ENCODE results near the gene SHBG. TPM values are rescaled to one million over a fixed set of nuclear protein-coding genes. Genes with fewer than 3 reads are reported as not detected.

The SHBG gene
- total RNA-seq, 2 experiments from 2014 or later = not detected

GRCh38 chr17:7651097-7651664, 21.2 kb downstream of the SHBG start:
- no peak for TF ChIP-seq CTCF (IDR thresholded peaks at IDR 0.05)
- ATAC-seq (ENCODE audit: poor library complexity) (no peak), DNase-seq (peak in 1 of 14 experiments; percentile 24)
- Histone ChIP-seq H3K4me1 (ENCODE audit: insufficient read depth, low read length) (peaks cover 23% of the 10 kb centered on the region), H3K9me3 (ENCODE audit: control insufficient read depth in 1 of 2, insufficient read depth in 1 of 2, low read length in 2 of 2) (peaks cover 0 to 8% of the 10 kb centered on the region in 2 experiments), H3K27me3 (ENCODE audit: control insufficient read depth in 1 of 2, insufficient read depth in 2 of 2, low read length in 2 of 2) (peaks cover 27 to 43% of the 10 kb centered on the region in 2 experiments), H3K27ac (ENCODE audit: low read depth in 1 of 2, low read length in 2 of 2) (no peak overlapping the region), H3K36me3 (ENCODE audit: insufficient read depth, low read length) (no peaks in the 10 kb centered on the region), H3K4me3 (ENCODE audit: low read length) (peak overlapping the region; percentile 52)
- H3K27ac Mint-ChIP-seq = no peak overlapping the region
- peaks cover 57% of the 10 kb centered on the region for H3K27me3 Mint-ChIP-seq
- H3K4me3 Mint-ChIP-seq = peak overlapping the region; percentile 85
- H3K9me3 Mint-ChIP-seq = no peaks in the 10 kb centered on the region
- intact Hi-C loops (cut with DNase I, micrococcal nuclease) = loop anchor here in 1 of 2 experiments (5.0 kb wide), 1 partner anchor 36 kb away; the partner anchor contains the start of genes TP53 and WRAP53
- H3K4me1 Mint-ChIP-seq (ENCODE audit: low read depth) = peaks cover 22% of the 10 kb centered on the region
- CTCF ChIA-PET = interaction anchor here (1.3 to 4.1 kb wide), 3 partner anchors 18 to 37 kb away, joined by 7 to 21 read pairs (median 8); partner anchors contain the start of genes FXR2, TP53 and WRAP53
- H3K36me3 Mint-ChIP-seq (ENCODE audit: low read depth) = no peaks in the 10 kb centered on the region
- POLR2A ChIA-PET = interaction anchor here (0.6 to 3.4 kb wide), 12 partner anchors 10 to 785 kb away, joined by 3 to 78 read pairs (median 4); partner anchors contain the start of genes FXR2, MPDU1, NDEL1 and RNF227

- H3K36me3 ChIP-seq (ENCODE audit: insufficient read depth, low read length) = no peaks in the 10 kb centered on the region
- H3K4me3 ChIP-seq (ENCODE audit: low read length) = peak overlapping the region; percentile 52
- H3K27ac ChIP-seq (ENCODE audit: low read depth in 1 of 2, low read length in 2 of 2) = no peak overlapping the region
- peaks cover 27 to 40% of the 10 kb centered on the region in 2 experiments for H3K27me3 ChIP-seq (ENCODE audit: control insufficient read depth in 1 of 2, insufficient read depth in 2 of 2, low read length in 2 of 2)
- peaks cover 0 to 8% of the 10 kb centered on the region in 2 experiments for H3K9me3 ChIP-seq (ENCODE audit: control insufficient read depth in 1 of 2, insufficient read depth in 1 of 2, low read length in 2 of 2)
- TF ChIP-seq CTCF (IDR thresholded peaks at IDR 0.05) = no peak
- H3K27ac Mint-ChIP-seq = no peak overlapping the region
- no peaks in the 10 kb centered on the region for H3K36me3 Mint-ChIP-seq (ENCODE audit: low read depth)
- ChIA-PET CTCF (interaction anchor here (0.6 to 4.1 kb wide), 3 partner anchors 19 to 722 kb away, joined by 5 to 21 read pairs (median 7); partner anchors contain the start of genes TP53 and WRAP53), POLR2A (interaction anchor here (0.6 to 3.4 kb wide), 10 partner anchors 10 to 784 kb away, joined by 3 to 78 read pairs (median 6); partner anchors contain the start of genes FXR2, MPDU1, NDEL1 and RNF227)
- H3K4me1 Mint-ChIP-seq (ENCODE audit: low read depth) = peaks cover 22% of the 10 kb centered on the region
- no peak for ATAC-seq (ENCODE audit: poor library complexity)
- no peaks in the 10 kb centered on the region for H3K9me3 Mint-ChIP-seq
- H3K27me3 Mint-ChIP-seq = peaks cover 51% of the 10 kb centered on the region
- intact Hi-C loops (cut with DNase I, micrococcal nuclease) = loop anchor here in 1 of 2 experiments (5.0 kb wide), 1 partner anchor 35 kb away; the partner anchor contains the start of genes TP53 and WRAP53
- peaks cover 23% of the 10 kb centered on the region for H3K4me1 ChIP-seq (ENCODE audit: insufficient read depth, low read length)
- DNase-seq = no peak
- H3K4me3 Mint-ChIP-seq = peak overlapping the region; percentile 55
Measured at GRCh38 chr17:7651665-7652387, 21.9 kb downstream of the SHBG start.
